NB4 (cell line): ENCODE measurements around the gene GUCY1A1.

ENCODE experiments used
- MYC ChIP-seq: IDR thresholded peaks from 2 replicates; pipeline ENCODE4 v1.6.1; 2011; ENCODE audit warnings: low read depth, low read length
- POLR2A ChIP-seq: IDR thresholded peaks from 2 replicates; pipeline ENCODE4 v1.6.1; 2011; ENCODE audit warnings: mild to moderate bottlenecking; ENCODE audit not compliant: insufficient read length; ENCODE audit errors: extremely low read depth
- TF ChIP-seq, protein P1 (sequence below): IDR thresholded peaks from one replicate; pipeline ENCODE4 v1.5.1; 2012; ENCODE audit warnings: low read depth, low read length

DNA sequence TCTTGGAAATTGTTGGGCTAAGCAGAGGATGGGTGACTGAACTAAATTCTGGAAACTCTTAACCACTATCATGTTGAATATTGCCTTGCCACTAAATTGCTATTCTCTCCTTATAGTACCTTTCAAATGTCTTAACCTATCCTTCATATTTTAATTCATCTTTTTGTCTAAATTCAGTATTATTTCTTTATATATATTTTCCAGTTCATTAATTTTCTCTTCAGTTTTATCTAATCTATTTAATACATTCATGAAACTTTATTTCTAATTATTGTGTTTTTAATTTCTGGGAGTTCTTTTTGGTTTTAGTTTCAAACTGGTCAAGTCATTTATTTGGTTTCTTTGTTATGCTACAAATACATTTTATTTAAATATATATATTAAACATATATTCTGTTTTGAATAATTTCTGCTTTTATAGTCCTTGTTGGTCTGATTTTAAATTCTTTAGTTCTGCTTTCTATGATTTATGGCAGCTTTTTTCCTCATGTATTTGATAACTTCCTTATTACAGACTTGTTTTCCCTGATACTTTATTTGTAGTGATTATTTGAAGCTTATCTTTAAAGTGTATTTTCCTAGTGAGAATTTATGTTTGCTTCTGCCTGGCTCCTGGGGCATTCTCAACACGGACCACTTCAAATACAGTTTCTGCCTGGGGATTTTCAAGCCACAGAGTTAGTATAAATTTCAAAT is 8.5 kb upstream of the GUCY1A1 start:
- TF ChIP-seq, protein P1, sequence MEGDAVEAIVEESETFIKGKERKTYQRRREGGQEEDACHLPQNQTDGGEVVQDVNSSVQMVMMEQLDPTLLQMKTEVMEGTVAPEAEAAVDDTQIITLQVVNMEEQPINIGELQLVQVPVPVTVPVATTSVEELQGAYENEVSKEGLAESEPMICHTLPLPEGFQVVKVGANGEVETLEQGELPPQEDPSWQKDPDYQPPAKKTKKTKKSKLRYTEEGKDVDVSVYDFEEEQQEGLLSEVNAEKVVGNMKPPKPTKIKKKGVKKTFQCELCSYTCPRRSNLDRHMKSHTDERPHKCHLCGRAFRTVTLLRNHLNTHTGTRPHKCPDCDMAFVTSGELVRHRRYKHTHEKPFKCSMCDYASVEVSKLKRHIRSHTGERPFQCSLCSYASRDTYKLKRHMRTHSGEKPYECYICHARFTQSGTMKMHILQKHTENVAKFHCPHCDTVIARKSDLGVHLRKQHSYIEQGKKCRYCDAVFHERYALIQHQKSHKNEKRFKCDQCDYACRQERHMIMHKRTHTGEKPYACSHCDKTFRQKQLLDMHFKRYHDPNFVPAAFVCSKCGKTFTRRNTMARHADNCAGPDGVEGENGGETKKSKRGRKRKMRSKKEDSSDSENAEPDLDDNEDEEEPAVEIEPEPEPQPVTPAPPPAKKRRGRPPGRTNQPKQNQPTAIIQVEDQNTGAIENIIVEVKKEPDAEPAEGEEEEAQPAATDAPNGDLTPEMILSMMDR, result no peak
- TF ChIP-seq POLR2A, result no peak
- no peak for TF ChIP-seq MYC
